Measurements from ENCODE around the gene LAMA5.

Gene LAMA5

DNA sequence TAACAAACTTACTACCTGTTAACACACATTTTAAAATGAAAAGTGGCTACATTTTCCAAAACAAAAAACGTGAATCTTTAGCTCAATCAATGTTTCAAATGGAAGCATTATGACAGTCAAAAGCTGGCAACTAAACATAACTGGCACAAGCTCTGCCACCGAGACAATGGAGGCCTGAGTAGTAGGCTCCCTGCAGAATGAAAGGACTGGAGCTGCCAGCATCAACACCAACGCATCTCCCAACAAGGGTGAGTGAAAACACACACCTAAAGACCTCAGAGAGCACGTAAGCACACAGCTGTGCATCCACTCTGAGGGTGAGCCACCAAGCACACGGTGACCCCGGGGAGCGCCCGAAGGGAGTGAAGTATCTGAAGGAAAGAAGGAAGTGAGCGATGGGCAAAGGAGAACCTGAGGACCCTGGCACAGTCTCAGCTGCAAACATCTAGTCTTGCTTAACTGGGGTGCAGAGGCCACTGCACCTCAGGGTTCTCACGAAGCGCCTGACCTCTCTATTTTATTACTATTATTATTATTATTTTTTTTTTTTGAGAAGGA lies 65.9 kb downstream of the LAMA5 start:
- no peak for DNase-seq

DNA sequence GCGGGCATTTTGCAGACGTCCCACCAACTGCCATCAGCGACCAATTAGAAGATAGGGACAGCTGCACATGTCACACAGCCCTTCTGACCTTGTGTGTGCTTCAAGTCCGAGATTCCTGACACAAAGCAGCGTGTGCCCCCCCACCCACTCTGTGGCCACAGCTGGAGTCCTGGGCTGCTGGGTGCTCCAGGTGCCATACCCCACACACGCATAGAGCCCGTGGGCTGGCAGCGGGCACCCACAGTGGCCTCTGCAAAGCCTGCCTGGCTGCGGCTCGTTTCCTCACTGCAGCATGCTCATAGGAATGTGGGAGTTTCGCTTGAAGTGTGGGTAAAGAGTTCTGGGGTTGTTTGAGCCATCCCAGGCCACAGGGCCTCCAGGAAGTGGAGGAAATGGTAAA lies 66.8 kb downstream of the LAMA5 start:
- no peak for DNase-seq

DNA sequence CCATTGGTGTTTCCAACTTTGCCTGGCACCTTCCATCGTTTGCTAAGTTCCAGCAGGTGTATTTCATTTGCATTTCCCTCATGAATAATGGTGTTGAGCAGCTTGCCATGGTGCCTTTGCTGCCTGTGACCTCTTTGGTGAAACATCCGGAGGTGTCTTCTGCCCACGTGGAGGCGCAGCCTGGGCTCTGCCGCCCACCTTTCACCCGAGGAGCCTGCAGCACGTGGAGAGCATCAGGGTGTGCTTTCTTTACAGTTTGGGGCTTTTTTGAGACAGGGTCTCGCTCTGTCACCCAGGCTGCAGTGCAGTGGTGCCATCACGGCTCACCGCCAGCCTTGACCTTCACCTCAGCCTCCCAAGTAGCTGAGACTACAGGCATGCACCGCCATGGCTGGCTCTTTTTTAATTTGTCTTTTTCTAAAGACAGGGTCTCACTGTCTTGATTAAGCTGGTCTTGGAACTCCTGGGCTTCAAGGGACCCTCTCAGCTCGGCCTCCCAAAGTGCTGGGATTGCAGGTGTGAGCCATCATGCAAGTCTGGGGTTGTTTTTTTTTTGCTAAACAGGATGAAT lies 67.4 kb downstream of the LAMA5 start:
- DNase-seq = no peak

DNA sequence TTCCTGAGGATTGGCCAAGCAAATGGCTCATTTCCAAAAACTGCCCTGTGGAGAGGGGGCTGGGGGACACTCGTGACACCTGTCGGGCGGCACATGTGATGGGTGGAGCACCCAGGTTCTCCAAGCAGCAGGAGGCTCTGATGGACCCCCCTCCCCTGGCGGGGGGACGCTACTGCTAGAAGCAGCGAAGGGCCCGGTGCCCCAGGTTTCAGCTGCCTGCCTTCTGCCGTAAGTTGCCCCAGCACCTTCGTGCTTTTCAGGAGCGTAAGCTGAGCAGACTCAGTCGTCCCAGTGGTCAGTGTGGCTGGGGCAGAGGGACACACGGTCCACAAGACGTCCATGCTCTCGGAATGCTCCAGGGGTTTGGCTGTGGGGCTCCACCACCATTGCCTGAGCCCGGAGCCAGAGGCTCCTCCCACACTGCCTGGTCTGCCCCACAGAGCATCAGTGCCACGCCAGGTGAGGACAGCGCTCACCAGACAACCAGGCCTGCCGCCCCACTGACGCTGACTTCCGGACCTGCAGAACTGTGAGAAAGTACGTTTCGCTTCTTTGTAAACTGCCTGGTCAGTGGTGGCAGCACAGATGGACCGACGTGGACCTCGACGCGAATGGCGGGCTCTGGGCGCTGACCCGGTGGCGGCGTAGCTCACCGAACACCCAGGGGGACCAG lies 68.4 kb downstream of the LAMA5 start:
- no peak for DNase-seq

DNA sequence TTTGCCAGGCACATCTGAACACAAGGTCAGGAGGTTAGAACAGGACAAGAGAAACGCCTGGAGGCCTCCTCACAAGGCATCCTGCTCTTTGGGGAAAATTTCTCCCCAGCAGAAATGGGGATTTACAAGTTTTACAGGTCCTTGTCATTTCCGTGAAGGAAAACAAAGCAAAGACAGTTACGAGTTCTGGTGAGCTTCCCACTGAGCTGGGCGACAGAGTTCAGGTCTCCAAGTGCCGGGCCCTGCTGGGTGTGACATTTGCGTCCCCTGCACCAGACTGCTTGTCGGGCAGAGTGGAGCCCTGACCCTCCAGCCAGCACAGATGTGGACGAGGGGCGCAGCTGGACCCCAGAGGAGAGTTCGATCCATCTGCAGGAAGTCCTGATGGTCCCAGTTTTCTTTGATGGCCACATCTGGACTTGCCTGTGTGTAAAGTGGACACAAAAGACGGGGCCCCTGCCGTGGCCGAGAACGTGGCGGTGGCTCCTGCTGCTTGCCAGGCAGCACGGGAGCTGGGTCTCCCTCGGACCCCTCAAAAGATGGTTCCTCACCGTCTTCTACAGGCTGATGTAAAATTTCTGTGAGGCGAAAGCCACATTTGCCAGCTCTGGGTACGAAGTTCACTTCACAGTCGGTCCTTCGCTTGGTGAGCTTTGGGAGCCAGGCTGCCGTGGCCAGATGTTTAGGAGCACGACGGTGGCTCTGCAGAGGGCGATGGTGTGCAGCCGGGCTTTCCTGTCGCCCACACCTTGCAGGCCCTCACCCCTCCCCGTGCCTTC lies 69.5 kb downstream of the LAMA5 start:
- DNase-seq = no peak

DNA sequence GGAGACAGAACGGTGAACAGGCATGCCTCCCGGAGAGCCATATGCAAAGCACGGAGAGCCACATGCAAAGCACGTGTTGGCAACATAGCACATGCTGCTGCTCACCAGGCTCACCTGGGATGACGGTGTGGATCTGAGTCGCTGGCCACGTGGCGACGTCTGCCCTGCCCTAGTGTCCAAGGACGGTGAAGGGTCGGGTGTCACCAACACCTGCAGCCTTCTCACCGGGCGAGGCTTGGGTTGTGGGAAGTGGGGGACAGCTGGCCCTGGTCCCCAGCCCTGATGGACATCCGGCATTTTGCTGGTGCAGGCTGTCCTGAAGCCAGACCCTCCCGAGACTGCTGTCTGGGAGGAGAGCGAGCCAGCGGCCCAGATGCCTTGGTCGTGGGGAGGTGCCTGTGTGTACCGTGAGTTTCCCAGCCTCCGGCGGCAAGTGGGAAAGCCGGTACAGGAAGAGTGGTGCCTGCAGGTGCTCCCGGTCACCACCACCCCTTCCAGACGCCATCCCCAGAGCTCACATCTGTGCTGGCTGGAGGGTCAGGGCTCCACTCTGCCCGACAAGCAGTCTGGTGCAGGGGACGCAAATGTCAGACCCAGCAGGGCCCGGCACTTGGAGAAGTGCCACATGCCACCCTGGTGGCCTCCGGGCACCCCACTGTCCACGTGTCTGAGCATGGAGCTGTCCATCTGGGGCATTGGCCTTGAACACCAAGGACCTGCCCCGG lies 70.2 kb downstream of the LAMA5 start:
- no peak for DNase-seq

DNA sequence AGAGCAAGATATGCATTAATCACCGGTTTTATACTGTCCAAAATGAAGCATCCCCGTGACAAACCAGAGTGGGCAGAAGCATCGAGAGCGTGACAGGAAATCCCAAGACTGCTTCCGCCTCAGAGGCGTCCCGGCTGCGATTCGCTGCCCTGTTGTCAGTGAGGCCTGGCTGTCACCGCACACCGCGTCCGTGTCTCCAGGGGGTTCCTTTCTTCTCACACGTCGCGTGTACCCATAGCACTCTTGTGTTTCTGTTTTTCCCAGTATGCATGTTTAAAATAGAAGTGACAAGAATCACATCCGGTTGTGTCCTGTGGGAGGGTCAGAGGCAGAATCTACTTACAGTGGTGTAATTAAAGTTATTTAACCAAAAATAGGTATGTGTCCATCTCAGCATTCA lies 72.6 kb downstream of the LAMA5 start:
- no peak for DNase-seq

DNA sequence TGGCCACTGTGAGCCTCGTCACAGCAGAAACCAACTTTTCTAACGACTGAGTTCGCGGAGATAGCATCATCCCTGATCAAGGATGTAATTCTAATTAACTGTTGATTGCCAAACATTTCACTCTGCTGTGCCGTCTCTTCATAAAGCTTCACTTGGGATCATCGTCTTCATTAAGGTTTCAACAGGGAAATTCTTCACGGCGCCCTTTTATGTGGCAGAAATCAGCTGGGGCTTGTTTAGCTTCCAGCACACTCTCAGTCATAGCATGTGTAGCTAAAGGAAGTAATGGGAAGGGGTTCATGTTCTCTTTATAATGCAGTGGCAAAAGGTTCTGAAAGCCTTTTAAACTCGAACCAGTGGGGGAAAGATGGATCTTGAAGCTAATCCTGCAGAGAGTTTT lies 73.2 kb downstream of the LAMA5 start:
- no peak for DNase-seq

DNA sequence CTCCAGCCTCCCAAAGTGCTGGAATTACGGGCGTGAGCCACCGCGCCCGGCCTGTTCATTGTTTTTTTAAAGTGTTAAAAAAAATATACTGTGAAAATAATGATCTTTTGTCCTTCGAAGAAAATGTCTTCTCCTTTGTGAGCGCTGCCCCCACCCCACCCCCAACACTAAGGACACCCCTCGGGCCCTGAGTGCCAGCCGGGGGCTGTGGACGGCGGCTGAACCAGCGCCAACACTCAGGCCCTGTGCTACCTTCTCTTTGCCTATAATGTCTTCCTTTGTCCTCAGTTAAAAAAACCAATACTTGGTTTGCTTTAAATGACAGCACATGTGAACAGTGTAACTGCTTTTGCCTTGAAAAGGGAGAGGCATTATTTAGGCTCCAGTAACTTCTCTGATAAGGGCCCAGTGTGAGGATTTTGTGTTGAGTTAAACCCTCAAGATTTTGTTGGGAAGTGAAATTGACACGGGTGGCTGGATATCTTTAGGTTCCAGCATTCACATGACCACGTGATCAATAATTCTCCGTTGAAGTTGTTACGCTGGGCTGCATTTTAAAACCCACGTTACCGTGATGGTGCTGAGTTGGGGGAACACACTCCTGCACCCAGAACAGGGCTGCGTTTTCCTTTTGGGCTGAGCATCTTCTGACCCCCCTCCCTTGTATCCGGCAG lies 73.9 kb downstream of the LAMA5 start:
- DNase-seq = no peak

DNA sequence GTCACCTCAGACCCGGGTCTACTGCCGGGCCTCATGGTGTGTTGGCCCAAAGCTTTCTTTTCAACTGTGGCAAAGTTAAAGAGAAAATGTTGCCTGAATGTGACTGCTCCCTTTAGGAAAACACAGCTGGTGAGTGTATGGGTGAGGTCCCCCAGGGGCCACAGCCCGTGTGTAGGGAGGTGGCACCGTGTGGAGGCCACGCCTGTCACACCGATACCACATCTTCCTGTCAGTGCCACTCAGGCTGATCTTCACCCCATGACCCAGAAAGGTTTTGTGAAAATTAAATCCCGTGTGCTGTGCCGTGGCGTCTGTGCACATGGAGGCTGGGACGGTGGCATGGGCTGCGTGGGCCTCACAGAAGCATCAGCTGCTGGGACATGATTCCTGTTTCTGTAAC lies 75.0 kb downstream of the LAMA5 start:
- no peak for DNase-seq

DNA sequence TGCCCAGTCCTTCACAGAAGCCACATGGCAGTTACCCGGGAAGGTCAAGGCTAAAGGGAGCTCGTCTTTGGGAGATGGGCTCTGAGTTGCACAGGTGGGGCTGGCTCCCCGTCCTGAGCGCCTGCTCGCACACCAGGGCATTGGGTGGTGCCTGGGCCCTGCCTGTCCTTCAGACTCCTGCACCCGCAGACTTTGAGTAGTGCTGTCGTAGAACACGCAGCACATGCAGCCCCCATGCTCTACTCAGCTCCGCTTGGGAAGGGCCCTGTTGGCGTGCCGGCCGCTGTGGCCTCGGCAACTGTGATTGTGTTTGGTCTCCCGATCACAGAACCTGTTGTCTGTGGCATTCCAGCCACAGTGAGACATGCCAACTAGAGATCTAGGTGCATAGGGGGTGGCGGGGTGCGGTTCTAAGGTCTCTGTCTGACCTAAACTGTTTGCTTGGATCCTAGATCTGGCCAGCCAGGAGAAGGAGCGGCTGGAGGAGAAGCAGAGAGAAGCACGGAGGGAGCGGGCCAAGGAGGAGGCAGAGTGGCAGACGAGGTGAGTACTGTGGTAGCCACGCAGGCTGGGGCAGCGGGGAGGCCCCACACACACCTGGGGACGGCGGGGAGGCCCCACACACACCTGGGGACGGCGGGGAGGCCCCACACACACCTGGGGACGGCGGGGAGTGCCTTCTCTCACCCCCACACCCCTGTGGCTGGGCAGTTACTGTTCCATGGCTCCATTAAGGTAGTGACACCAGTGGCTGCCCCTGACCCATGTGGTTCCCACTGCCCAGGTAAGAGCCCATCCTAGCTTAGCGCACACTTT lies 75.7 kb downstream of the LAMA5 start:
- DNase-seq = no peak

DNA sequence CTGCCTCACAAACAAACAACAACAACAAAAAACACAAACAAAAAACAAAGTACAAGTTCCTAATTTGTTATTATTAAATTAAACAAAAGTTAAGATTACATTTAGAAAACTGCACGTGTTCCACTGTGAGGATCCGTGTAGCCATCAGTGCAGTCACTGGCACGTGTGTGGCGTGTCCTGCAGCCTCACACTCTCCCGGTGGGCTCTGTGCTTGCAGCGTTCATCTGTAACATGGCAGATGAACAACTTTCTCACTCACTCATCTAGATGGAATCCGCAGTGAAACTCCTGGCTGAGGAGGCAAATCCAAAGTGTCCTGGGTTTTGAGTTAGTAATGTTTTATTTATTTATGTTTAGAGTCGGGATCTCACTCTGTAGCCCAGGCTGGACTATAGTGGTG lies 77.2 kb downstream of the LAMA5 start:
- DNase-seq = no peak

DNA sequence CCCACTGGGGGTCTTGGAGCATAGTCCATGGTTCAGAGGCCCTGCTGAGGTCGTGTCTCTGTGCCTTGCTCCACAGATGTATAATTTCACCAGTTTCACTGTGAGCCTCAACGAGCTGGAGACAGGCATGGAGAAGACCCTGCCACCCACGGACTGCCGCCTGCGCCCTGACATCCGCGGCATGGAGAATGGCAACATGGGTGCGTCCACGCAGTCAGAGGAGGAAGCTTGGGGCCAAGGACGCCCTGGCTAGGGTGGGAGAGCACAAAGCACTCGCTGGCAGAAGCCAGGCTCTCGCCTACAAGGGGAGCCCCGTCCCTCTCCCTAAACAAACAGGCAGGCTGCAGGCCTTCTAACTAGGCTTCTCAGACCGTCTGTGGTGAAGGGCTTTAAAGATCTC lies 78.0 kb downstream of the LAMA5 start:
- no peak for DNase-seq

DNA sequence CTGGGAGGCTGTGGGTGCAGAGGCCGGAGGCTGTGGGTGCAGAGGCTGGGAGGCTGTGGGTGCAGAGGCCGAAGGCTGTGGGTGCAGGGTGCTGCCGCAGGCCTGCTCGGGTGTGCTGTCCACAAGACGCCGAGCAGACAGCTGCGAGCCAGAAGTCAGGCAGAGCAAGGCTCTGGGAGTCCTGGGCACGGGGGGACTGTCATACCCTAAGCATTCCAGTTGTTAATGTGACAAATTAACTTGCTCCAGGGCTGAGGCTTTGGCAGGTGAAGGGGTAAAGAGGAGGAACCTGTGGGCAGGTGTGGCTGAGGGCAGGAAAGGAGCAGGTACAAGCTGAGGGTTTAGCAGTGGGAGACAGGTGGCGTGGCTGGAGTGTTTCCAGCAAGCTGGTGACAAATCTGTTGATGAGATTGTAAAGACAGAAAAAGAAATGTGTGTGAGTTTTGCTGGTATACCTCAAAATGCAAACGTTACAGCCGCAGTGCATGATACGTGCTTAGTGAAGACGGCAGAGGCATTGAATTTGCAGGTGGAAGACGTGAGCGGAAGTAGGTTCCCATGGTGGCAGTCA lies 78.5 kb downstream of the LAMA5 start:
- no peak for DNase-seq

DNA sequence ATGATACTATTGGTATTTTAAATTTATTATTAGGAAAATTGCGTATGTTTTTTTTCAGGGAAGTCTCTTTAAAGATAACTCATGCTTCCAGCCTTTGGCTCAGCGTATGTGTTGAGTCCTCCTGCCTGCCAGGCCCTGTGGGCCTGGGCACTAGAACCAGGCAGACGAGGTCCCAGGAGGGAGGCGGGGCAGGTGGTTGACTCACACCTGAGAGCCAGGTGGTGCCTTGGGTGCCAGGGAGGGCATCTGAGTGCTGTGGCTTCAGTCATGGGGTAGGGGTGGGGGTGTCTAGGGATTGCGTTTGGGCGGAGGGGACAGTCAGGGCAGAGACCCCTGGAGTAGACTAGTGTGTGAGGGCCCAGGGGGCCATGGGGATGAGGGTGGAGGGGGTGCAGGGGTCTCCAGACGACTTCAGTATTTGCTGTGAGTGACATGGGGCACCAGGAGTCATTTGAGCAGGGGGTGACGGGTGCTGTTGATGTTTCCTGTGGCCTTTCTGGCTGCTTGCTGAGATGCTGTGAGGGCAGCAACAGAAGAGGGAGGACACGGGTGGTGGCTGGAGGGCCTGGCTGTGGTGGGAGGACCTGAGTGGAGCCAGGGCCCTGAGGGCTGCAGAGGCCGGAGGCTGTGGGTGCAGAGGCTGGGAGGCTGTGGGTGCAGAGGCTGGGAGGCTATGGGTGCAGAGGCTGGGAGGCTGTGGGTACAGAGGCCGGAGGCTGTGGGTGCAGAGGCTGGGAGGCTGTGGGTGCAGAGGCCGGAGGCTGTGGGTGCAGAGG lies 79.2 kb downstream of the LAMA5 start:
- no peak for DNase-seq

DNA sequence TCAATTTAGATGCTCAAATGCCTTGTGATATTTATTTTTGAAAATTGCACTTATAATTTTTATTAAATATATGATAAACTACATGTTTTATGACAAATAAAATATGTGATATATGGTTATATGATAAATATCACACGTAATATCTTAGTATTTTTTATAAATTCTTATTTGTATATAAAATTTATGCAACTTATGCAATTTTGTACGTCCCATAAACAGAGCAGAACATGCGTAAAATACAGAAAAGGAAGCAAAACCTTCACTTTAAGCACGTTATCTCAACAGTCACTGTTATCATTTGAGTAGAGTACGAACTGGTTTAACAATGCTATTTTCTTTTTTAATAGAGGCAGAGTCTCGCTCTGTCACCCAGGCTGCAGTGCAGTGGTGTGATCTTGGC lies 80.0 kb downstream of the LAMA5 start:
- DNase-seq = no peak

DNA sequence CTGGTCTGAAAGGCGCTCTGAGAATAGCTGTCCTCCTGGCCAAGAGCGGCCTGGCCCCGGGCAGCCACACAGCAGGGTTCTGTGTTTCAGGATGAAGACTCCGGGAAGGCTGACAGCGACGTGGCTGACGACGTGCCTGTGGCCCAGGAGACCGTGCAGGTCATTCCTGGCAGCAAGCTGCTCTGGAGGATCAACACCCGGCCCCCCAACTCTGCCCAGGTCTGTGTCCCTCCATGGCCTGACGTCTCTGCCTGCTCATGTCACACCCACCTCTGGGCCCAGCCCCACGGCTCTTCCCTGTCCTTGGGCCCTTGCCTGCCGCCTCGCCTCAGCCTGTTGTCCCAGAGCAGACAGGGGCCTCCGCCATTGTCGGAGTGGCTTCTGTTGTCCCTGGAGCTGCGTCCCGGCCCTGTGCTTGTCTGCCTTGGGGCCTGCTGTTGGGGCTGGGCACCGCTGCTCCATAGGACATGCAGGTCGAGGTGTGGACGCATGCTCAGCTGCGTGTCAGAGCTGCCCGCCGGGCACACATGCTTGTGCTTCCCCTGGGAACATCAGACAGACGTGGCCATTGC lies 80.5 kb downstream of the LAMA5 start:
- DNase-seq = no peak

DNA sequence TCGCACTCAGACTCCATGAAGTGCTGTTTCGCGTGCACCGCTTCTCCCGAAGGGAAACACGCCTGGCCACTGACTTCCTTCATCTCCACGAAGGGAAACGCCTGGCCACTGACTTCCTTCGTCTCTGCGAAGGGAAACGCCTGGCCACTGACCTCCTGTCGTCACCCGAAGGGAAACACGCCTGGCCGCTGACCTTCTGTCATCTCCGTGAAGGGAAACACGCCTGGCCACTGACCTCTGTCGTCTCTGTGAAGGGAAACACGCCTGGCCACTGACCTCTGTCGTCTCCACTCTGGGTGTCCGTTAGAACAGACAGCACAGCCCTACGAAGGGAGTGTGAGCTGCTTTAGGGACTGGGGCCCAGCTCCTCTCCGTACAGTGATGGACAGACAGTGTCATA lies 81.4 kb downstream of the LAMA5 start:
- no peak for DNase-seq

DNA sequence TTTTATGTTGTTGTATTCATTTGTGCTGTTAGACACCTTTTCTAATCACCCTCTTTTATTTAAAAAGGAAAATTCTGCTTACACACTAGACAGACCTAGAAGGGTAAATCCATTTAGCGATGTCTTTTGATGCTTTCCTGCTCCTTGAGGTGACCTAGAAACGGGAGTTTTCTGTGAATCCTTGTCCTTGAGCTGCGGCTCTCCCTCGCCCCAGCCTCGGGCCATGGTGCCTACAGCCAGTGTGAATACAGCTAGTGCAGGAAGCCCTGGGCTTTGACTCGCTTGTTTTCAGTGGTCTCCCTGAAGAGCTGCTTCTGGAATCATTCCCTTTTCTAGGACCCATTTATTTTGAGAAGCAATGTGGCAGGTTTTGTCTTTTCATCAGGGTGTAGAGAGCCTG lies 82.0 kb downstream of the LAMA5 start:
- DNase-seq = no peak

DNA sequence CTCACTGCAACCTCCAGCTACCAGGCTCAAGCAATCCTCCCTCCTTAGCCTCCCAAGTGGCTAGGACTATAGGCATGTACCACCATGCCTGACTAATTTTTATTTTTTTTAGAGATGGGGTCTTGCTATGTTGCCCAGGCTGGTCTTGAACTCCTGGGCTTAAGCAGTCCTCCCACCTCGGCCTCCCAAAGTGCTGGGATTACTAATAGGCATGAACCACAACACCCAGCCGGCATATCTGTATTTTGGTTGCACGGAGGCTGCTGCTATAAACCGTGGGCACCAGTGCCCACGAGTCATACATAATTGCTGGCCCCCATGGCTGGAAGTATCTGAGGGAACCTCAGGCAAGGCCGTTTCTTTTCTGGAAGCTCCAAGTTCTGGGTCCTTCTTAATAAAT lies 82.7 kb downstream of the LAMA5 start:
- DNase-seq = no peak
